GM18907 (cell line): Measurements from ENCODE around the gene MKI67.

Experiments used
- ATAC-seq: cut with Tn5 transposase; IDR thresholded peaks from one replicate; pipeline ENCODE4 v1.9.1; 2021; ENCODE audit warnings: mild to moderate bottlenecking, moderate library complexity; ENCODE audit not compliant: unreplicated experiment

Gene MKI67

GRCh38 chr10:128056303-128057050, 69.7 kb downstream of the MKI67 start:
- ATAC-seq: no peak

GRCh38 chr10:128055061-128055868, 71.0 kb downstream of the MKI67 start:
- no peak for ATAC-seq

- ATAC-seq: no peak
These were observed 71.9 kb downstream of the MKI67 start for GRCh38 chr10:128054163-128054970.

GRCh38 chr10:128053356-128053755, 72.9 kb downstream of the MKI67 start:
- ATAC-seq: no peak

- ATAC-seq: no peak
These were observed 73.5 kb downstream of the MKI67 start for GRCh38 chr10:128052696-128053095.

GRCh38 chr10:128051548-128051947, 74.7 kb downstream of the MKI67 start:
- ATAC-seq: no peak

- no peak for ATAC-seq
These were observed 75.3 kb downstream of the MKI67 start for GRCh38 chr10:128050936-128051335.

- no peak for ATAC-seq
These were observed 76.1 kb downstream of the MKI67 start for GRCh38 chr10:128050121-128050516.

GRCh38 chr10:128049226-128050120, 76.8 kb downstream of the MKI67 start:
- no peak for ATAC-seq

GRCh38 chr10:128048819-128049210, 77.4 kb downstream of the MKI67 start:
- no peak for ATAC-seq

- ATAC-seq: peak; percentile 39
These were observed 78.0 kb downstream of the MKI67 start for GRCh38 chr10:128047991-128048818.

GRCh38 chr10:128047351-128047750, 78.9 kb downstream of the MKI67 start:
- ATAC-seq: peak; percentile 99

GRCh38 chr10:128046953-128047290, 79.3 kb downstream of the MKI67 start:
- ATAC-seq: no peak
